Vagina (tissue), 2 donors: Measurements from ENCODE around the gene ARID2.

Experiments
- POLR2A ChIP-seq, 2 donors: fragments of 450-650 bp; IDR thresholded peaks; one replicate each; pipeline ENCODE4 v1.6.1; 2017; ENCODE audit warnings: antibody characterized with exemption in 2 of 2, mild to moderate bottlenecking in 2 of 2, moderate library complexity in 2 of 2
- POLR2AphosphoS5 ChIP-seq, 2 donors: sonication (generic); formaldehyde crosslinking; IDR thresholded peaks; one replicate each; pipeline ENCODE4 v1.9.0; 2017; ENCODE audit warnings: antibody characterized with exemption in 2 of 2, mild to moderate bottlenecking in 2 of 2, low read depth in 1 of 2; ENCODE audit not compliant: insufficient read depth in 1 of 2

- TF ChIP-seq POLR2A (IDR thresholded peaks at IDR 0.05) (no peak), POLR2AphosphoS5 (IDR thresholded peaks at IDR 0.05; ENCODE audit: insufficient read depth in 1 of 2, low read depth in 1 of 2) (no peak)
Measured at GRCh38 chr12:45713078-45713477, 16.4 kb upstream of the ARID2 start.
